Muscle layer of colon (tissue), 2 donors: Measurements from ENCODE around the gene METAP1D.
A peak's percentile ranks its signal among the peaks of the same experiment; 100 is the strongest.

Experiments used
- H3K27ac ChIP-seq: one replicate; pipeline ENCODE4 v1.7.0; 2013; ENCODE audit warnings: low read depth, mild to moderate bottlenecking, low read length, moderate library complexity
- H3K27me3 ChIP-seq, 2 donors: one replicate each; pipeline ENCODE4 v1.7.0; 2013; ENCODE audit warnings: low read length in 2 of 2, mild to moderate bottlenecking in 2 of 2; ENCODE audit not compliant: insufficient read depth in 2 of 2, control insufficient read depth in 1 of 2
- H3K36me3 ChIP-seq: one replicate; pipeline ENCODE4 v1.7.0; 2013; ENCODE audit warnings: mild to moderate bottlenecking, low read length; ENCODE audit not compliant: insufficient read depth
- H3K4me1 ChIP-seq: one replicate; pipeline ENCODE4 v1.7.0; 2013; ENCODE audit warnings: mild to moderate bottlenecking, low read length; ENCODE audit not compliant: insufficient read depth
- H3K4me3 ChIP-seq, 2 donors: one replicate each; pipeline ENCODE4 v1.7.0; 2013; ENCODE audit warnings: low read length in 2 of 2, low read depth in 1 of 2, mild to moderate bottlenecking in 1 of 2, moderate library complexity in 1 of 2
- H3K9ac ChIP-seq: one replicate; pipeline ENCODE4 v1.7.0; 2013; ENCODE audit warnings: low read length
- H3K9me3 ChIP-seq: one replicate; pipeline ENCODE4 v1.7.0; 2013; ENCODE audit warnings: mild to moderate bottlenecking, low read length
- donor health status: abdominal sarcoma.
- donor health status: Adenocarcinoma of cecum.

The METAP1D gene

GRCh38 chr2:172083628-172084394 is 84.1 kb downstream of the METAP1D start:
- Histone ChIP-seq H3K36me3 (no peaks in the 10 kb centered on the region), H3K9me3 (peaks cover 13% of the 10 kb centered on the region), H3K4me3 (no peak overlapping the region), H3K9ac (no peak overlapping the region), H3K27me3 (peaks cover 89 to 90% of the 10 kb centered on the region in 2 donors), H3K4me1 (peaks cover 24% of the 10 kb centered on the region), H3K27ac (no peak overlapping the region)

DNA sequence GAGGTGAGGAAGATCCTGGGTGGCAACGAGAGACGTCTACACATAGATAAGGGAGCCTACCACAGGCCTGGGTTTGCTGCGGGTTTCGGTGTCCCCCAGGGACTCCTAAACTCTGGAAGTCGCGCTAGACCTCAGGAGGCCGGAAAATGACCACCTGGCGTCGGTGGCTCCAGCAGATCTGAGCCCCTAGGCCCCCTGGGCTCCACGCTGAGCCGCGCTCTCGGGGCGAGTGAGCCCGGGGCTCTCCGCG is 84.6 kb downstream of the METAP1D start:
- no peak overlapping the region for H3K9ac ChIP-seq
- H3K27ac ChIP-seq, result no peak overlapping the region
- H3K4me3 ChIP-seq, result peak overlapping the region in 1 of 2 donors; percentile 60
- H3K9me3 ChIP-seq, result peaks cover 13% of the 10 kb centered on the region
- peaks cover 24% of the 10 kb centered on the region for H3K4me1 ChIP-seq
- H3K27me3 ChIP-seq, result peaks cover 94 to 95% of the 10 kb centered on the region in 2 donors
- H3K36me3 ChIP-seq, result no peaks in the 10 kb centered on the region

- H3K9ac ChIP-seq, result no peak overlapping the region
- H3K9me3 ChIP-seq, result peaks cover 13% of the 10 kb centered on the region
- peaks cover 24% of the 10 kb centered on the region for H3K4me1 ChIP-seq
- peak overlapping the region; percentile 25 to 60 for H3K4me3 ChIP-seq
- no peak overlapping the region for H3K27ac ChIP-seq
- H3K36me3 ChIP-seq, result no peaks in the 10 kb centered on the region
- peaks cover 99 to 100% of the 10 kb centered on the region in 2 donors for H3K27me3 ChIP-seq
Observed at GRCh38 chr2:172084645-172085459, 85.1 kb downstream of the METAP1D start.

DNA sequence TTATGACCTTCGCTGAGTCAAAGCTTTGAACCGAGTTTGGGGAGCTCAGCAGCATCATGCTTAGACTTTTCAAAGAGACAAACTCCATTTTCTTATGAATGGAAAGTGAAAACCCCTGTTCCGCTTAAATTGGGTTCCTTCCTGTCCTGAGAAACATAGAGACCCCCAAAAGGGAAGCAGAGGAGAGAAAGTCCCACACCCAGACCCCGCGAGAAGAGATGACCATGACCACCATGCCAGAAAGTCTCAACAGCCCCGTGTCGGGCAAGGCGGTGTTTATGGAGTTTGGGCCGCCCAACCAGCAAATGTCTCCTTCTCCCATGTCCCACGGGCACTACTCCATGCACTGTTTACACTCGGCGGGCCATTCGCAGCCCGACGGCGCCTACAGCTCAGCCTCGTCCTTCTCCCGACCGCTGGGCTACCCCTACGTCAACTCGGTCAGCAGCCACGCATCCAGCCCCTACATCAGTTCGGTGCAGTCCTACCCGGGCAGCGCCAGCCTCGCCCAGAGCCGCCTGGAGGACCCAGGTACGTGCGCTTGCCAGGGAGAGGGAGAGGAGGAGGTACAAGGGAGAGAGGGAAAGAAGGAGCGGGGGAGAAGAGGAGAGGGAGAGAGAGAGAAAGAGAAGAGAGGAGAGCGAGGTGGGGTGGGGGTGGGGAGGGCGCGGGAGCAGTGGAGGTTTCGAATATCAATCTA is 85.9 kb downstream of the METAP1D start, which contains the start of gene DLX1:
Gene DLX1, plus strand, starts transcription at position 48 of the 700 bp plus-strand sequence. Its CDS starts 171 bp downstream, at position 219.
- Histone ChIP-seq H3K27me3 (peaks cover 100% of the 10 kb centered on the region in 2 donors), H3K36me3 (no peaks in the 10 kb centered on the region), H3K4me3 (peak within 1 kb of the TSS; percentile 25 to 60), H3K4me1 (peaks cover 24% of the 10 kb centered on the region), H3K9me3 (peaks cover 13% of the 10 kb centered on the region), H3K9ac (no peak within 1 kb of the TSS), H3K27ac (no peak within 1 kb of the TSS)

GRCh38 chr2:172086241-172087206 is 86.8 kb downstream of the METAP1D start:
- peaks cover 98 to 100% of the 10 kb centered on the region in 2 donors for H3K27me3 ChIP-seq
- H3K36me3 ChIP-seq, result no peaks in the 10 kb centered on the region
- peaks cover 24% of the 10 kb centered on the region for H3K4me1 ChIP-seq
- H3K9ac ChIP-seq, result no peak overlapping the region
- no peak overlapping the region for H3K27ac ChIP-seq
- H3K9me3 ChIP-seq, result peaks cover 13% of the 10 kb centered on the region
- H3K4me3 ChIP-seq, result peak overlapping the region; percentile 3 to 5

- no peak overlapping the region for H3K9ac ChIP-seq
- no peaks in the 10 kb centered on the region for H3K36me3 ChIP-seq
- peaks cover 98 to 100% of the 10 kb centered on the region in 2 donors for H3K27me3 ChIP-seq
- H3K4me1 ChIP-seq, result peaks cover 24% of the 10 kb centered on the region
- H3K9me3 ChIP-seq, result peaks cover 11% of the 10 kb centered on the region
- H3K27ac ChIP-seq, result no peak overlapping the region
- H3K4me3 ChIP-seq, result peak overlapping the region in 1 of 2 donors; percentile 3
Observed at GRCh38 chr2:172087207-172087779, 87.5 kb downstream of the METAP1D start.

- Histone ChIP-seq H3K4me1 (peaks cover 24% of the 10 kb centered on the region), H3K27ac (no peak overlapping the region), H3K9me3 (peaks cover 6% of the 10 kb centered on the region), H3K4me3 (no peak overlapping the region), H3K36me3 (no peaks in the 10 kb centered on the region), H3K9ac (no peak overlapping the region), H3K27me3 (peaks cover 98 to 100% of the 10 kb centered on the region in 2 donors)
Observed at GRCh38 chr2:172087780-172088244, 88.1 kb downstream of the METAP1D start.

DNA sequence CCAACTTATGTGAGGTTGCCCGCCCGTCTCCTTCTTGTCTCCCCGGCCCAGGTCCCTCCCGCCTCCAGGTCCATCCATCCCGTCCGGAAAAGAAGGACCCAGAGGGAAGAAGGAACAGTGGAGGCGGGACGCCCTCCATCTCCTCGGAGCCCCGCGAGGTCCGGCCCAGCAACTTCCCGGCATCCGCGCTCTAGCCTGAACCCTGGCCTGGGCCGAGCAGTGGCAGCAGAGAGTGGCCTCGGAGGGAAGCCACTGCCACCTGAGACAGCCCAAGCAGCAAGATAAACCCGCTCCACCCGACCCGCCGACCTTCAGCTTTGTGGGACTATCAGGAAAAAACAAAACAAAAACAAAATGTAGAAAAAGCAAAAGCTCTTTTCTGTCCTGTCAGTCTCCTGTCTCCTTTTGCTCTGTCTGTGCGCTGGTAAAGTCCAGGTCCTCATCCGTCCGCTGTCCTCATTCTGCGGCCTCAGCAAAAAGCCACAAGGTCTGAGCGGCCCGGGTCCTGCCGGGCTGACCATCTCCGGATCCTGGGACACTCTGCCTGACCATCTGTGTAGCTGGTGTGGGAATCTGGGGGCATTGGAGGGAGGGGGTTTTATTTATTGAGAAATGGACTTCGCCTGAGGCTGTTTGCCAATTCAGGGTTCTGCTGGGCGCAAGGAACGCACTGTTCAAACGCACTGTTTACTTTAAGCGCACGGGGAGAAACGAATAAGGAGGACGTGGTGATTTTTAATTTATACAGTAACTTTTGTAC is 88.7 kb downstream of the METAP1D start:
- H3K27ac ChIP-seq, result no peak overlapping the region
- H3K4me3 ChIP-seq, result no peak overlapping the region
- H3K9me3 ChIP-seq, result peaks cover 5% of the 10 kb centered on the region
- H3K36me3 ChIP-seq, result no peaks in the 10 kb centered on the region
- peaks cover 98 to 100% of the 10 kb centered on the region in 2 donors for H3K27me3 ChIP-seq
- H3K4me1 ChIP-seq, result peaks cover 22% of the 10 kb centered on the region
- no peak overlapping the region for H3K9ac ChIP-seq

DNA sequence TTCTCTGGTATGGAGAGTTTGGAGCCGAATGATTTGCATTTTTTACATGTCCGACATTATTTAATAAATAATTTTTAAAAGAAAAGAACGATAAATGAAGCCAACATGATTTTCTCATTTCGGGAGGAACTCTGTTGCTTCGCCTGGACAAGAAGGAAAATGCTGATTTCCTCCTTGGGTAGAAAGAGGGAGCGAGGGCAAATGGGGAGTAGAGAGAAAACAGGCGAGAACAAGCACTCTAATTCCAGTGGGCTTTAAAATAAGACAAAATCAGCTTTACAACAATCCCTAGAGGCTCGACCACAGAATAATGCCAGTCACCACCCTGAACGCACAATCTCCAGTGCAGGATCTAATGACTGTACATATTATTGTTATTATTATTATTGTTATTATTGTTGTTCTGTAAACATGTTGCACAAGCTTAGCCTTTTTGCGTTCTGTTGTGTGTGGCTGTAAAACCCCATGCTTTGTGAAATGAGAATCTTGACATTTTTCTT is 89.3 kb downstream of the METAP1D start:
- Histone ChIP-seq H3K9me3 (peaks cover 5% of the 10 kb centered on the region), H3K36me3 (no peaks in the 10 kb centered on the region), H3K27me3 (peaks cover 98 to 100% of the 10 kb centered on the region in 2 donors), H3K4me3 (no peak overlapping the region), H3K4me1 (peaks cover 22% of the 10 kb centered on the region), H3K9ac (no peak overlapping the region), H3K27ac (no peak overlapping the region)
